Ramos (cell line): ENCODE results near the gene ST6GALNAC3.
"Not testable (repeated sequence)": the region's sequence is repeated elsewhere in the genome, so short reads cannot be mapped to it uniquely, and the experiment has no call there.

ENCODE experiments used
- in situ Hi-C: fragments of 300-500 bp; cut with MboI; formaldehyde crosslinking; loops from one replicate; pipeline ENCODE4 v1.14.3; 2022; ENCODE audit warnings: low sequenced_read_pairs; ENCODE audit not compliant: unreplicated experiment

The ST6GALNAC3 gene

DNA sequence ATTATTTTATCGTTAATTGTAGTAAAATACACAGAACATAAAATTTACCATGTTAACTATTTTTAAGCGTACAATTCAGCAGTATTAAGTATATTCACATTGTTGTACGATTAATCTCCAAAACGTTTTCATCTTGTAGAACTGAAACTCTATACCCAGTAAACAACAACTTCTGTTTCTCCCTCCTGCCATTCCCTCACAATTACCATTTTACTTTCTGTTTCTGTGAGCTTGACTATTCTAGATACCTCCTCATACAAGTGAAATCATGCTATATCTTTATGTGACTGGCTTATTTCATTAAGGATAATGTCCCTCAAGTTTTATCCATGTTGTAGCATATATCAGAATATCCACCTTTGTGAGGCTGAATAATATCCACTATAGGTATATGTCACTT lies 156.8 kb downstream of the ST6GALNAC3 start:
- in situ Hi-C loops = no loop called here

DNA sequence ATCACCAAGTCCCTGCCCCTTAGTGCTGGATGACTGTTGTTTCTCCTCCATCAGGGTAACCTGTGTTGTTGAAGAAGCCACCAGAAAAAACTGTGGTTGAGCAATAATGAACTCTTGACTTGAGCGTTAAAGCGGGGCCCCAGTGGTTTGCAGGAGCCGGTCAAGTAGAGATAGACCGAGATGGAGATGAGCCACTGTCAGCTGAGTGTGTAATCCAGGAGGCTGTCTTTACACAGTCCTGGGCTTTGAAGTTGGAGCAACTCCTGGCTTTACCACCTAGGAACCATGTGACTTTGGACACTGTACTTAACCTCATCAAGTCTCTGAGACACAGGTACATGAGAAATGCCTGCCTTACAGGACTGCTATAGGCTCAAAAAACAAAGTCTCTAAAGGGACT lies 158.1 kb downstream of the ST6GALNAC3 start:
- in situ Hi-C loops = no loop called here

DNA sequence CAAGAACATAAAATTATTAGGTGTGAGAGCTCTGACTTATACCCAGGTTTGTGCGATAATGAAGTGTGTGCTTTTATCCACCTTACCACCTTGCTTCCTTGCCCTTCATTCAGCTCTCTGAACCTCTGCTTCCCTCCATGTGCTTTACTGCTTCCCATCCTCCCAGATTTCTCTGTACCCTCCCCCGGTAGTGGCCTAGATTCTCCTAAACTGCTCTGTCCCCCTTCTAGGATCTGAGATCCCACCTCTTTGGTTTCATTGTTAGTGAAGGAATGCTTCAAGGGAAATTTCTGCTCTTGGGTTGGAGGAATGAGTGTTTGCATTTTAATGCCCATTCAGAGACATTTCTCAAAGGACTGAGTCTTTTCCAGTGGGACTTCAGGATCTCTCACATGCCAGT lies 159.5 kb downstream of the ST6GALNAC3 start:
- in situ Hi-C loops = no loop called here

DNA sequence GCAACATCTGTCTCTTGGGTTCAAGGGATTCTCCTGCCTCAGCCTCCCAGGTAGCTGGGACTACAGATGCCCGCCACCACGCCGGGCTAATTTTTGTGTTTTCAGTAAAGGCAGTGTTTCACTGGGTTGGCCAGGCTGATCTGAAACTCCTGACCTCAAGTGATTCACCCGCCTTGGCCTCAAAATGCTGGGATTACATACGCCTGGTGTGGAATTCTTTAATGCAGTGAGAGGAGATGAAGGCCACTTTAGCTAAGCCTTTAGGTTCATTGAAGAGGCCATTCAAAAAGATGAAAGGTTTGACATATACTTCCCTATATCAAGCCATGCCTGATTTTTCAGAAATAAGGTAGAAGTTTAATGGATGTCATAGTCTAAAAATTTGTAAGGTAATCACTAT lies 162.7 kb downstream of the ST6GALNAC3 start:
- in situ Hi-C loops = no loop called here

DNA sequence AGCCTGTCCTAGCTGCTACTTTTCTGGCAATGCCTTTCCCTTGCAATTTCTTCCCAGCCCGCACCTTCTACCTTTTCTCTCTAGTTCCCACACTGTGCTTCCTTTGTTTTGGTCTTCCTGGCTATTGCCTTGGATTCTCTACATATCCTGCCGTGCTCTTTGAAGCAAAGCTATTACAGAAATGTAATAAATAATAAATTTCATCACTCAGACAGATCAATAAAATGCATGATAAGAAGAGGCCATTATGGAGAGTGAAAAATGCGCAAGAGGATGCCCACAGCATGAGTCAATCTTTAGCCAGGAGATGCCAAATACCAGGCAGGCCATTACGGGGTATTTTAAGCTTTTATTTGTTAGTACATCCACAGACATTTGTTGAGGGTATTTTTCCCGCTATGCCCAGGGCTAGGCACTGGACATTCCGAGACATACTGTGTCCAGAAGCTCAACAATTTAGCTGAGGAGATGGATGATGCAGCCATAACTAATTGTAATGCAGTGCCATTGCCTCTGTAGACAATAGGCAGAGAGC lies 163.6 kb downstream of the ST6GALNAC3 start:
- in situ Hi-C loops = no loop called here

DNA sequence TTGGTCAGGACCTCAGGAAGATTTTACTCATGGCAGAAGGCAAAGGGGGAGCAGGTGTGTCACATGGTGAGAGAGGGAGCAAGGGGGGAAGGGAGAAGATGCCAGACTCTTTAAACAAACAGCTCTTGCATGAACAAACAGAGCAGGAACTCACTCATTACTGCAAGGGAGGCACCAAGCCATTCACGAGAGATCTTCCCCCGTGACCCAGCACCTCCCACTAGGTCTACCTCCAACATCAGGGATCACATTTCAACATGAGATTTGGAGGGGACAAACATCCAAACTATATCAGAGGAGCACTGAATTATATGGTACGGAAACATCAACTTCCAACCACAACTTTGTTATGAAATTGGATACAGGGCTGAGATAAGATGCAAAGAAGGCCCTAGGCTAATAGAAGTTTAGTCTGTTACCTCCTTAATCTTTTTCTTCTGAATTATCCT lies 164.9 kb downstream of the ST6GALNAC3 start:
- in situ Hi-C loops = no loop called here

DNA sequence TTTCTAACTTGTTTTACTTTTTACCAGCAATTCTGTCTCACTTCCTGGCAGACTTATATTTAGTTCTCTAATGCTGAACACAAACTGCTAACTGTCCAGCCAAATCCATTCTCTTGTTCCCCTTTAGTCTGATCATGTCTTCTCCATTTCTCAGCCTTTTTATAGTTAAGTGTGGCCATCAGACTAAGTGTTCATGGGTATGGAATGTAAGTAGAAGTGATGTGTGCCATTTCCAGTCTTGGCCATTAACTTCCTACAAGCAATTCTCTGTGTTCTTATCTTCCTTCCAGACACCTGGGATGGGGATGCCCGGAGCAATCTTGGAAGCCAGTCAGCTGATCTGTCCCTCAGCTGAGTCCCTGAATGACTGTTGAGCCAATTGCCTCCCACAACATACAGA lies 165.8 kb downstream of the ST6GALNAC3 start:
- in situ Hi-C loops = no loop called here

DNA sequence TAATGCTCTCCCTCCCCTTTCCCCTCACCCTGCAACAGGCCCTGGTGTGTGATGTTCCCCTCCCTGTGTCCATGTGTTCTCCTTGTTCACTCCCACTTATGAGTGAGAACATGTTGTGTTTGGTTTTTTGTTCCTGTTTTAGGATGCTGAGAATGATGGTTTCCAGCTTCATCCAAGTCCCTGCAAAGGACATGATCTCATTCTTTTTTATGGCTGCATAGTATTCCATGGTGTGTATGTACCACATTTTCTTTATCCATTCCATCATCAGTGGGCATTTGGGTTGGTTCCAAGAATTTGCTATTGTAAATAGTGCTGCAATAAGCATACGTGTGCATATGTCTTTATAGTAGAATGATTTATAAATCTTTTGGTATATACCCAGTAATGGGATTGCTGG lies 168.0 kb downstream of the ST6GALNAC3 start:
- in situ Hi-C loops = not testable (repeated sequence)

DNA sequence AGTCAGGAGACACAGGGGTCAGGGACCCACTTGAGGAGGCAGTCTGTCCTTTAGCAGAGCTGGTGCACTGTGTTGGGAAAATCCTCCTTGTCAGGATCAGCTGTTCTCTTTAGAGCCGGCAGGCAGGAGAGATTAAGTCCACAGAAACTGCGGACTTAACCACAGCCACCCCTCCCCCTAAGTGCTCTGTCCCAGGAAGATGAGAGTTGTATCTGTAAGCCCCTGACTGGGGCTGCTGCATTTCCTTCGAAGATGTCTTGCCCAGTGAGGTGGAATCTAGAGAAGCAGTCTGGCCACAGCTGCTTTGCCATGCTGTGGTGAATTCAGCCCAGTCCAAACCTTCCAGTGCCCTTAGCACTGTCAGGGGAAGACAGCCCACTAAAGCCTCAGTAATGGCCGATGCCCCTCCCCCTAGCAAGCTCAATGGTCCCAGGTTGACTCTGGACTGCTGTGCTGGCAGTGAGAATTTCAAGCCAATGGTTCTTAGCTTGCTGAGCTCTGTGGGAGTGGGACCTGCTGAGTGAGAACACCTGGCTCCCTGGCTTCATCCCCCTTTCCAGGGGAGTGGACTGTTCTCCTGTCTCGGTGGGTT lies 172.8 kb downstream of the ST6GALNAC3 start:
- in situ Hi-C loops = no loop called here

DNA sequence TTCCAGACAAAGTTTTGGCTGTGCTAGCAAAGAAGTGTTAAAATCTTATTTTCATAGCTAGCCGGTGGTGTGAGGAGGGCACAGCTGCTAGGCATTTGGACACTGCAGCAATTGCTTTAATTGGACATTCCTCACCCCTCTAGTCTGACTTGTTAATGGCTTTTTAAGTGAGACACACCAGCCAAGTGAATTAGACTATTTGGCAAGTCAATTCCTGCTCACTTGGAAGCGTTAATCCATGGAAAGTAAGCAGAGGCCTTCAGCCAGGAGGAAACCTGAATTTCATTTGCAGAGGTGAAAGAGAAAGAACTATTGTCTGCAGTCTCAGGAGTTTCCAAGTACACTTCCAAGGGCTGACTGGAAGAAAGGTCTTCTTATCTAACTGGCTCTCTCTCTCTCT lies 175.7 kb downstream of the ST6GALNAC3 start:
- in situ Hi-C loops = no loop called here

DNA sequence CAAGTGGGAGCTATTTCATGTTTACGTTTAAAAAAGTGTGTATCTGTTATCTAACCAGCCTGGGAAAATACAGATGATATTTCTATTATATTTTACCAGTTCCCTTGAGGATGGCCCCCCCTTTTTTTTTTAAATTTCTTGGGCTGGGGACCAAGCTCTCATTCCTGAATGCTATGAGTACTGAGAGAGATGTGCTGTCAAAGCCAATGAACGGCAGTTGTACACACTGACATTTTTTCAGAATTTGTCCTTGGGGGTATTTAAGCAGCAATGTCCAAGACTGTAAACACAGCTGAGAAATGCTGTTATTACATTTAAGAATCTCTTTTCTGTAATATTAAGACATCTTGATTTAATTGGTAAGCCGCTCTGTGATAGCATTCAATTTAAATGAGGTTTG lies 177.9 kb downstream of the ST6GALNAC3 start:
- in situ Hi-C loops = no loop called here

DNA sequence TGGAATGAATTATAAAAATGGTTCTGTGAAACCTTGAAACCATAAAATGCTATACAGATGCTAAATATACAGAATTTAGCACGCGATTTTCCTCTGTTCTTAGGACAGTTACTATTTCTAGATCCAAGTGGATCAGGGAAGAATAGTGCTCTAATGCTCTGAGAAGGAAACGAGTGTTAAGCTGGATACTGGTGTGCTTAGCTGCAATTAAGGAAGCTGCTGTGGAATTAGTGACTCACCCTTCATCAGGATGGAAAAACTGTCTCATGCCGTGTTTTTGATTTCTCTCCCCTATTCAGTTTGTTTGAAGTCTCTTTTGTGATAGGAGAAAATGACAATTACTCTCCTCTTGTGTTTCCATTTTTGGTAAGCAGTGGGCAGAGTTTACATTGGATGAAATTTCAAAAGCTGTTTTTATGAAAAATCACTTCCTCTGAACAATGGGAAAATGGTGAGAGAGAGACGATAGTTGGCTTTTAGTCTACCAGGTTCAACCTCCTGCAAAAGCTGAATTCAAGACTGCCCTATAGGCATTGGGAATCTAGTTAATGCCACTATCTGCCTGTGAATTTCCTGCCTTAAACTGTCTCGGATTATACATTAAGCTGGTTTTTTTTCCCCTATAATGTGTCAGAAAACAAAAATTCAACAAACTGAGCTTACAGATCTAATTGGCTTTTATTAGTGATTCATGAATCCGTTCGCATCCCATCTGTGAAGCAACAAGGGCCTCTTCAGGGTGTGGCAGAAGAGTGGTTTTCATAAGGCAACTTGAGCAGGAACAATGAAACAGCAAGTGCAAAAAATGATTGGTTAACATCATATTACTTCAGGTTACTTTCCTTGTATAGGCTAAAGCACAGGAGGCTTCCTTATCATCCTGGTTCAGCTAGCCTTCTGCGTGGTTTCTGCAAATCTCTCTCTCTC lies 179.8 kb downstream of the ST6GALNAC3 start:
- in situ Hi-C loops = no loop called here

DNA sequence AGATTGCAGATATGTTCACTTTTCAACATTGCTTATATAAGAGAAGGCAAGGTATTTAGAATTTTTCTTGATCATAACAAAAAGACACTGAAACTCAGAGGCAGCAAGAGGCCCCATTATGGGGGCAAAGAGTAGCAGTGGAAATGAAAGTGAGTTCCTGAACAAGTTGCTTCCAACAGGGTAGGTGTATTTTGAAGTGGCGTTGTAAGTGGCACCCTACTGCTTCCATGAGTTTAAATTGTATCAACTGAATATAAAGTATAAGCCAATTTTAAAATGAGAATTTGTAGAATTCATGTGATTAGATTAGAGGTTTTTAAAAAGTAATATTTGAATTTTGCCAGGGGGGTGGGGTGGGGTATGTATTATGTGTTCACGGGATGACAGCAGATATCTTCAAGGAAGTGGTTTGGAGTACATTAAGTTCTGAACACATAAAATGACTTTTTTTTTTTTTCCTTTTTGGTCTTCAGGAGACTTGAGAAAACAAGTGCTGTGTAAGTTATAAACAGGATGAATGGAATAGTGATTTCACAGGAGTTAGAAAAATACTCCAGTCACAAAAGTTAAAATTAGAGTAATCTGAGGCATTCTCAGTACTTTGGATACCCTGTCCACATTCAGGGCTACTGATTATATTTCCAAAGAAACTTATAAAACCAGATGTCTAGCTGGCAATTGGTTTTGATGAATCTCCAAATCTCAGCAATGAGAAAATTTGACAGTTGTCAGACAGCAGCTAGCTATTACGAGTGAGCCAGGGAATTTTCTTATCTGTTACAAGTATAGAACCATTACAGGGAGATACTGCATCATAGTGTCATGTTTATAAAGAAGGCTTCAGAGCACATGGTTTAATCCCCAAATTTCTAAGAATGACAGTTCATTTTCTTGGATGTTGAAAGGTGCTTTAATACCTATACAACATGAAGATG lies 182.0 kb downstream of the ST6GALNAC3 start:
- in situ Hi-C loops = no loop called here

DNA sequence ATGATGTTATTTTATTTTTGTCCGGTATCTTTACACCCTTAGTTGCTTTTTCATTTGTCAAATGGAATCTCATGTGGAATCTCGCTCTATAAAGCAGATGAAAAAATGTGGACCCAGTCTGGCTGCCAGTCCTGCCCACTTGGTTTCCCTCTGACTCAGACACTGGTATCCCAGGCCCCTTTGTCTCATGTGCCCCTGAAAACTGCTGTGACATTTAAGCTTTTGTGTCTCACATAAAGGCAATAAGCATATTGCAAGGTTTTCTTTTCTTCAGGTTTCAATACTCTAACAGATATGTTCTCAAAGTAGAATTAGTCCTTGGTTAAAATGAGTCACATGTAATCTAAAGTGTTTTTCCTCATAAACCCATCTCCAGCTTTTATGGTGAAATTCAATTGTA lies 183.3 kb downstream of the ST6GALNAC3 start:
- in situ Hi-C loops = no loop called here

DNA sequence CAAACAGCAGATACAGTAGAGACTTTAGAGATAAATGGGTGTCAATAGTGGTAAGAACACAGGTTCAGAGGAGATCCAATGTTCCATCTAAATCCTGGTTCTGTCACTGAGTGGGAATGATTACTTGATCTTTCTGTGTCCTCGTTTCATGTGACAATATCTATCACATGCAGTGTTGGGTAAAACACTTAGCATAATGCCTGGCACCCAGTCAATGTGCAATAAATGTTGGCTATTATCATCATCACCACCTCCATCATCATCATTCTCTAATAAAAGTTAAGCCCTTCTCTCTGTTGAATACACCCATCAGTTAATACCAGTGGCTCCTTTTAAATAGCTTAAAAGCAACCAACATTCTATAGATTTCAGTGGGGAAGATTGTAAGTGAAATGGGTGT lies 184.7 kb downstream of the ST6GALNAC3 start:
- in situ Hi-C loops = no loop called here

DNA sequence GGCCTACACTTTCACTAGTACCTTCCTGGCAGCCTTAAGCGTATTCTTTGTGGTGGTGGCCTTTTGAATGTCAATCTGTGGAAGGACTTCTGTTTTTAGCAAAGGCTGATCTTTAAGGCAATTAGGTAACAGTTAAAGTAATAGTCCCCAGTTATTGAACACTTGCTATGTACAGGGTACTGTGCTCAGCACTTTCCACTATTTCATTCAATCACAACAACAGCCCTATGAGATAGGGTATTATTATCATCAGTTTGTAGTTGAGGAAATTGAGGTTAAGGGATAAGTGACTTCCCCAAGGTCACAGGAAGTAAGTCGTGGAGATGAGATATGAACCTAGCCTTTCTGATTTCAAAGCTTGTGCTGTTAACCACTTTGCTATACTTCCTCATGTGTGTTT lies 185.7 kb downstream of the ST6GALNAC3 start:
- in situ Hi-C loops = no loop called here

DNA sequence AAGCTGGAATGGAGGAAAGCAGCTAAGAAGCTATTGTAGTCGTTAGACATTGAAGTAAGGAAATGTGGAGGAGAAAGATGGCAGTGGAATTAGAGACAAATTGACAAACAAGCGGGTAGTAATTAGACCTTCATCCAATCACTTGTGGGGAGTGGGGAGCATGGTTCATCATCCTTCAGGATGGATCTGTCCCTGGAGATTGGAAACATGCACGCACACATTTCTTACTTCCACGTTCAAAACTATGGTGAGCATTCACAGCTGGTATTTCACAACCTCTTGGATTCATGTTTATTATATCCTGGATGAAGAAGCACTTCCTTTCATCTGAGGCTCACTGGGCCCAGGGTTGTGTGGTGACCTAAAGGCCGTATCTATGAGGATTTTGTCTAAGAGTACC lies 188.1 kb downstream of the ST6GALNAC3 start:
- in situ Hi-C loops = no loop called here

DNA sequence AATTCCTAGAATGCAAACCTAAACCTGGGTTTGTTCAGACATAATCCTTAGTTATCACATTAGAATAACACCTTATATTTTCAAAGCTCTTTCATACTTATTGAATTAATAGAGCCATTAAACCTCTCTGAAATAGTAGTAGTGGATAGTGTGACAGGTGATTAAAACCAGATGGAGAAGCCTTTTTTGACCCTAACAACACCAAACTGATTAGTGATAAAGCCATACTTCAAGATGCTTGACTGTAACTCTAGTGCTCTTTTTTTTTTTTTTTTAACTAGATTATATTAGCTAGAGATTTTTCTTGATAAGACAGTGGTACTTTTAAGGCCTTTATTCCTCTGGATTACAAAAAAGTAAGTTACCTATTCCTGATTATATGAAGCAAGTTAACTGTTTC lies 190.1 kb downstream of the ST6GALNAC3 start:
- in situ Hi-C loops = no loop called here

DNA sequence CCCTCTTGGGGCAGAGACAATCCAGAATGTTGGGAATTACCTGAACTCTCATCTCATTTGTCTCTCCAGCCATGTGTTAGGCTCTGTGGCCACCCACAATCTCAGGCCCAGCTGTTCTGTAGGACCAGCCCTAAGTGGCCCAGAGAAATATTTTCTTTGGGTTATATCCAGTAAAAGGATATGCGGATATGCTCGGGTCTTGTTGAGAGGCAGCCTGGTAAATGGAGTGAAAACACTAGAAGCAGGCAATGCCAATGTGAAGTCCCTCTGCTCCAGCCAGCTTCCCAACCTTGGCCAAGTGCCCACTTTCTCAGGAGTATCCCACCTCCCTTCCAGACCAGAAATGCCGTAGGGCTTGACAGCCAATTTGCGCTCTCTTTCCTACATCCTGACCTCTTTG lies 192.2 kb downstream of the ST6GALNAC3 start:
- in situ Hi-C loops = no loop called here

DNA sequence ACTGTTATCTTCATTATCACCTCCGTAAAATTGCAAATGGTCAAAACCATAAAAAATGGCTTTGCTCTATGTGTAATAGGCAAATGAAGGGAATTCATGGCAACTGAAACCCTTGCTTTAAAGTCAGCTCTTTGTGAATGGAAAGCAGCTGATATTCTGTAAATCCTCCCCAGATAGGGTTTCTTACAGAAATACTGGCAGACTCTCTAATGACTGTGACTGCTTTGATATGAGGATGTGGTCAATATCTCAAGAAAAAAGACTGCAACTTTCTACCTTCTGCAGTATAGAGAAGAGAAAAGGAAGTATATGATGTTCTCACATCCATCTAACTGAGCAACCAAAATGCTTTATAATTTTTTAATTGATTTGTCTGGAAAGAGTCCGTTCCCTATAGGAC lies 193.1 kb downstream of the ST6GALNAC3 start:
- in situ Hi-C loops = no loop called here
